ENCODE measurements around the gene TNPO1. TPM values are rescaled to one million over a fixed set of nuclear protein-coding genes. Genes with fewer than 3 reads are reported as not detected.

Gene TNPO1
- total RNA-seq, 3 donors from 2014 or later (not counting 1 experiment from before 2014, with no cell fraction given) = 64.9 to 98.3 (median 97.6) TPM

DNA sequence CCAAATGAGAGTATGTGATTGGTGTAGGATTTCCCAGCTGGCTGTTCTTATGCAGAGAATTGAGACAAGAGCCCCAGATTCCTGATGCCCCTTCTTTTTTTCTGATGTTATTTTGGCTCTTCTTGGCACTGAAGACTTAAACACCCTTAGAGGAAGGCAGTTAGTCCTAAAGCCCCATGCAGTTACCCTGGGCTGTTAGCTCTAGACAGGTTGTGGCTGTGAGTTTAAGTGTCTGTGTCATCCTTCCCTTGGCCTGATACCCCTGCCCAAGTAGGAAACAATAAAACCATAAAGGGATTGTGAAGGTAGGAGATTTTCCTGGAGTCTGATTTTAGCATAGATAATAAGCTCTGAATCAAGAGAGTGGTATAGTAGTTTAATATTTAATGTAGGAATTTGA, 13.2 kb downstream of the TNPO1 start:
- Histone ChIP-seq H3K4me1 (ENCODE audit: control insufficient read depth, insufficient read depth, low read length) (no peaks in the 10 kb centered on the region), H3K27me3 (ENCODE audit: control insufficient read depth, insufficient read depth, low read length) (no peaks in the 10 kb centered on the region), H3K27ac (ENCODE audit: low read length) (no peak overlapping the region), H3K9me3 (ENCODE audit: control insufficient read depth, insufficient read depth, low read length) (no peaks in the 10 kb centered on the region), H3K4me3 (ENCODE audit: low read length) (no peak overlapping the region), H3K36me3 (ENCODE audit: control insufficient read depth, insufficient read depth, low read length) (no peaks in the 10 kb centered on the region)
- TF ChIP-seq, protein P1, sequence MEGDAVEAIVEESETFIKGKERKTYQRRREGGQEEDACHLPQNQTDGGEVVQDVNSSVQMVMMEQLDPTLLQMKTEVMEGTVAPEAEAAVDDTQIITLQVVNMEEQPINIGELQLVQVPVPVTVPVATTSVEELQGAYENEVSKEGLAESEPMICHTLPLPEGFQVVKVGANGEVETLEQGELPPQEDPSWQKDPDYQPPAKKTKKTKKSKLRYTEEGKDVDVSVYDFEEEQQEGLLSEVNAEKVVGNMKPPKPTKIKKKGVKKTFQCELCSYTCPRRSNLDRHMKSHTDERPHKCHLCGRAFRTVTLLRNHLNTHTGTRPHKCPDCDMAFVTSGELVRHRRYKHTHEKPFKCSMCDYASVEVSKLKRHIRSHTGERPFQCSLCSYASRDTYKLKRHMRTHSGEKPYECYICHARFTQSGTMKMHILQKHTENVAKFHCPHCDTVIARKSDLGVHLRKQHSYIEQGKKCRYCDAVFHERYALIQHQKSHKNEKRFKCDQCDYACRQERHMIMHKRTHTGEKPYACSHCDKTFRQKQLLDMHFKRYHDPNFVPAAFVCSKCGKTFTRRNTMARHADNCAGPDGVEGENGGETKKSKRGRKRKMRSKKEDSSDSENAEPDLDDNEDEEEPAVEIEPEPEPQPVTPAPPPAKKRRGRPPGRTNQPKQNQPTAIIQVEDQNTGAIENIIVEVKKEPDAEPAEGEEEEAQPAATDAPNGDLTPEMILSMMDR (IDR thresholded peaks at IDR 0.05) = no peak
- ATAC-seq = no peak
- intact Hi-C loops (cut with micrococcal nuclease) = no loop called here
- Mint-ChIP-seq H3K4me3 (no peak overlapping the region), H3K27ac (no peak overlapping the region), H3K27me3 (ENCODE audit: low read depth in 2 of 2) (no peaks in the 10 kb centered on the region), H3K36me3 (no peaks in the 10 kb centered on the region), H3K9me3 (no peaks in the 10 kb centered on the region), H3K4me1 (no peaks in the 10 kb centered on the region)
- no peak for DNase-seq

DNA sequence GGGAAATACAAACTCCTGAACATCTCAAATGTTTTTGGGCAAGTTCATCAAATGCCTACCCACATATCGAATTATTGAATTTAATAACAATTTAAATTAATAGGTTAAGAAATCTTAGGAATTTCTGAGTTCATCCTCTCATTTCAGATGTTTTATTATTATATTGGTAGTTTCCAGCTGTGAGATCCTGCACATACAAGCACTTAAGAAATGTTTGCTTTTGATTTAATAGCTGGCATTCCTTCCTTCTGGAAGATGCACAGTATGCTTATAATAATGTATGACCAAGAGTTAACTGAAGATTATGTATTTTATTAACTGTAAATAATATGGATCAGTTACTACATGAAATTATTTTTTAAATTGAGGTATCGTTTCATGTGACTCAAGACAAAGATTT, 13.9 kb downstream of the TNPO1 start:
- Mint-ChIP-seq H3K27ac (no peak overlapping the region), H3K36me3 (no peaks in the 10 kb centered on the region), H3K9me3 (no peaks in the 10 kb centered on the region), H3K27me3 (ENCODE audit: low read depth in 2 of 2) (no peaks in the 10 kb centered on the region), H3K4me3 (no peak overlapping the region), H3K4me1 (no peaks in the 10 kb centered on the region)
- WGBS (ENCODE audit: insufficient coverage) = no CpG with 5 or more reads among the region's 2 CpGs
- ATAC-seq = no peak
- Histone ChIP-seq H3K4me1 (ENCODE audit: control insufficient read depth, insufficient read depth, low read length) (no peaks in the 10 kb centered on the region), H3K27me3 (ENCODE audit: control insufficient read depth, insufficient read depth, low read length) (no peaks in the 10 kb centered on the region), H3K27ac (ENCODE audit: low read length) (no peak overlapping the region), H3K36me3 (ENCODE audit: control insufficient read depth, insufficient read depth, low read length) (no peaks in the 10 kb centered on the region), H3K9me3 (ENCODE audit: control insufficient read depth, insufficient read depth, low read length) (no peaks in the 10 kb centered on the region), H3K4me3 (ENCODE audit: low read length) (no peak overlapping the region)
- intact Hi-C loops (cut with micrococcal nuclease) = no loop called here
- no peak for DNase-seq
- TF ChIP-seq, protein P1 (IDR thresholded peaks at IDR 0.05) = no peak

DNA sequence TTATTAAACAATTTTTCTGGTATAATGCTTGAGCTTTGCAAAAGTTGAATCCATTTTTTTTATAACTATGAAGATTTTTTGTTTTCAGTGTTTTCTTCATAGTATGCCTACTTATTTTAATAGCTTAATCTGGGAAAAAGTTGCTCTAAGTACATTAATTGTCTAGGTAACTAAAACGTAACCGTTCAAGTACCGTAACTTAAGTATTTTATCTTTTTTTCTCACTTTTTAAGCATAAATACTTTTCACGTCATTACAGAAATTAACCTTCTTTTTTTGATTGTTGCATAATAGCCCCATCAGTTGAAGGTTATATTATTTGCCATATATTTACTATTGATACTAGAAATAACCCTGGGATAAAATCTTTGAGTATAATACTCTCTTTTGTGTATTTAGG, 15.2 kb downstream of the TNPO1 start:
- Histone ChIP-seq H3K27me3 (ENCODE audit: control insufficient read depth, insufficient read depth, low read length) (no peaks in the 10 kb centered on the region), H3K27ac (ENCODE audit: low read length) (no peak overlapping the region), H3K36me3 (ENCODE audit: control insufficient read depth, insufficient read depth, low read length) (no peaks in the 10 kb centered on the region), H3K9me3 (ENCODE audit: control insufficient read depth, insufficient read depth, low read length) (no peaks in the 10 kb centered on the region), H3K4me3 (ENCODE audit: low read length) (no peak overlapping the region), H3K4me1 (ENCODE audit: control insufficient read depth, insufficient read depth, low read length) (no peaks in the 10 kb centered on the region)
- TF ChIP-seq, protein P1 (IDR thresholded peaks at IDR 0.05) = no peak
- intact Hi-C loops (cut with micrococcal nuclease) = no loop called here
- no peak overlapping the region for H3K27ac Mint-ChIP-seq
- H3K4me1 Mint-ChIP-seq = peaks cover 0 to 2% of the 10 kb centered on the region in 2 donors
- ATAC-seq = no peak
- H3K4me3 Mint-ChIP-seq = no peak overlapping the region
- H3K36me3 Mint-ChIP-seq = no peaks in the 10 kb centered on the region
- H3K27me3 Mint-ChIP-seq (ENCODE audit: low read depth in 2 of 2) = no peaks in the 10 kb centered on the region
- DNase-seq = no peak
- WGBS (ENCODE audit: insufficient coverage) = no CpG with 5 or more reads among the region's 4 CpGs
- no peaks in the 10 kb centered on the region for H3K9me3 Mint-ChIP-seq

DNA sequence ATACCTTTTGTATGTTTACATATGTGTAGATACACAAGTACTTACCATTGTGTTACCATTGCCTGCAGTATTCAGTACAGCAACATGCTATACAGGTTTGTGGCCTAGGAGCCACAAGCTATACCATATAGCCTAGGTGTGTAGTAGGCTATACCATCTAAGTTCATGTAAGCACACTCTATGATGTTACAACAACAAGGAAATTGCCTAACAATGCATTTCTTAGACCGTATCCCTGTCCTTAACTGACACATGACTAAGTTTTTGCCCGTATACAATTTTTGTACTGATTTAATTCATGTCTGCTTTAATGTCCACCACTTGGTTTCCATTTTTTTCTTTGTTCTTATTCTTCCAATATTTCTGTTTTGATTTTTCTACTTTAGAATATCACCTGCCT, 18.5 kb downstream of the TNPO1 start:
- no peak for ATAC-seq
- DNase-seq = no peak
- no peaks in the 10 kb centered on the region for H3K9me3 ChIP-seq (ENCODE audit: control insufficient read depth, insufficient read depth, low read length)
- H3K4me1 Mint-ChIP-seq = peaks cover 0 to 6% of the 10 kb centered on the region in 2 donors
- no peak overlapping the region for H3K27ac ChIP-seq (ENCODE audit: low read length)
- WGBS (ENCODE audit: insufficient coverage) = 98% methylated on average over 2 of the region's 2 CpGs
- no peaks in the 10 kb centered on the region for H3K36me3 ChIP-seq (ENCODE audit: control insufficient read depth, insufficient read depth, low read length)
- H3K27me3 Mint-ChIP-seq (ENCODE audit: low read depth in 2 of 2) = no peaks in the 10 kb centered on the region
- H3K9me3 Mint-ChIP-seq = no peaks in the 10 kb centered on the region
- TF ChIP-seq, protein P1 (IDR thresholded peaks at IDR 0.05) = no peak
- no peak overlapping the region for H3K27ac Mint-ChIP-seq
- no peaks in the 10 kb centered on the region for H3K4me1 ChIP-seq (ENCODE audit: control insufficient read depth, insufficient read depth, low read length)
- no peak overlapping the region for H3K4me3 ChIP-seq (ENCODE audit: low read length)
- H3K4me3 Mint-ChIP-seq = no peak overlapping the region
- intact Hi-C loops (cut with micrococcal nuclease) = no loop called here
- no peaks in the 10 kb centered on the region for H3K36me3 Mint-ChIP-seq
- H3K27me3 ChIP-seq (ENCODE audit: control insufficient read depth, insufficient read depth, low read length) = no peaks in the 10 kb centered on the region

Data from natural killer cell (primary cell).